Embryonic facial prominence (tissue), 1 donor: ENCODE results near the gene ASPDH.
A peak's percentile ranks its signal among the peaks of the same experiment; 100 is the strongest.

Experiments
- DNase-seq: peaks from one replicate; pipeline ENCODE4 v3.0.0-alpha.2; 2016; ENCODE audit errors: extremely low spot score

Gene ASPDH

DNA sequence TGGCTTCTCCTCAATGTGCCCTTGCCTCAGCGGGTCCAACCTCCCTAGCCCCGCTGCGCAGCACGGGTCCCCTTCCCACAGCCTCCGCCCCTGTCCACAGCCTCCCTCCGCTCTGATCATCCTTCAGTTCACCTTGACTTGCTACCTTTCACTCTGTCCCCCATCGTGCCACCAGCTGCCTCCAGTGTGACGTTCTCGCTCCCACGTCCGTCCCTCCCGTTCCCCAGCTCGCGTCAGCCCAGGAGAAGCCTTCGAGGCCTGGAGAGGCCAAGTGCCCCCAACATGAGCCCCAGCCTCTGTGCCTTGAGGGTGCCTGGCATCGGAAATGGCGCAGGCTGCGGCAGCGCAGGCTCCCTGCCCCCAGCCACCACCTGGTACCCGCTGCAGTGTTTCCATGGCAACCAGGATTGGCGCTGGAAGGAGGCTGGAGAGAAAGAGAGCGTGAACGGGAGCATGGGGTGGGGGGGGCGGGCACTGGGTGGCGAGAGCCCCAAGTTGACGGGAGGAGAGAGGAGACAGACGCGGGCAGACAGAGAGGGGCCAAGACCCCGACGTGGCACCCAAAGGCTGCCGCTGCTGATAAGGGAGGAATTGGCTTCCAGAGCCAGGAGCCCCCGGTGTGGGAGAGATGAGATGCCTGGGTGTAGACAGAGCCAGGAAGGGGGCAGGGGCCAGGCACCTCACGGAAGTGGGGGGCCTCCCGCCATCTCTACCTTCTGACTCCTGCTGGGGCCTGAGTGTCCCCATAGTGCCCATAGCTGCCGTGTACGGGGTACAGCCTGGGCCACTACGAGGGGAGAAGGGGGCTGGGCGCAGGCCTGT is 844 bp upstream of the ASPDH start:
- no peak for DNase-seq

GRCh38 chr19:50512999-50513745 is 541 bp downstream of the ASPDH start:
- no peak for DNase-seq

- DNase-seq: no peak
Observed at GRCh38 chr19:50512112-50512998, 1.4 kb downstream of the ASPDH start.

DNA sequence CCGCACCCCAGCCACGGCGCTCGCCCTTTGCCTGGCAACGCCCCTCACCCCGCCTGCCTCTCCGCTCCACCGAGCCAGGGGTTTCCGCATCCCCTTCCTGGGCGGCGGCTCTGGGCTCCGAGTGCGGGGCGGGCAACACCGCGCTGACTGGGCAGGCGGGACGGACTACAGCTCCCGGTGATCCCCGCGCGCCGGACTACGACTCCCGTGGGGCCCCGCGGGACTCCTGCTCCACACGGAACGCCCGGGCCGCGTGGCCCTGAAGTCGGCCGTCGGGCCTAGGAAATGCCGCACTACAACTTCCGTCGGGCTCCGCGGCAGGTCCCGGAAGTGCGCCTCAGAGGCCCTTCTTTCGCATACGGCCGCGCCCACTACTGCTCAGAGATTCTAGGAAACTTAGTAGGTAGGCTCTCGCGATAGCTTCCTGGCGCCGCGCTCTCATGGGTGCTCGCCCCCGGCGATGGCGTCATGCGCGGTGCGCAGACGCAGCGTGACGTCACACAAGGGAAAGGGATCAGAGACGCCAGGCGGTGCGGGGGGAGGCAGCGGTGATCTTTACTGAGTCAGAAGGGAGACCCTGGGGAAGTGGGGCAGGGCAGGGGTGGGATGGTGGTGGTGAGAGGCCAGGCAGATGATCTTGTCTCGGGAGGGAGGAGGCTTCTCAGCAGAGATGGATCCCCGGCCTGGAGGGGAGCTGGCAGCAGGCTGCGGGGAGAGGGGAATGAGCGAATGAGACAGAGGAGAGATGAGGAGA is 2.5 kb downstream of the ASPDH start, which contains the start of gene JOSD2:
TSS of gene JOSD2 (minus strand) at position 123 of the 754 bp plus-strand sequence. CDS start 760 bp downstream, outside the sequence.
- DNase-seq: peak; percentile 99

DNA sequence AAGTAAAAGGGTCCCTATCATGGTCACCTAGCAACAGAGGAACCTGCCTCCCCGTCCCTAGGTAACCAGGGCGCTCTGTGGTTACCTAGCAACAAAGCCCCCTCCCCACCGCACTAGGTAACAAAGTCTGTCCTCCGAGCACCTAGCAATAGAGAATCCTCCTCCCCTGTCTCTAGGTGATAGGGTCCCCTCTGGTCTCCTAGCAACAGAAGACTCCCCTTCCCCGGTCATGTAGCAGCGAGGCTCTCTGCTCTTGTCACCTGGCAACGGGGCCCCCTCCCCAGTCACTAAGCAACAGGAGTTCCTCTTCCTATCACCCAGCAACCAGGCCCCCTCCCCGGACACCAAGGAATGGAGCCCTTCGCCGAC is 3.0 kb downstream of the ASPDH start:
- peak; percentile 80 for DNase-seq

- no peak for DNase-seq
Observed at GRCh38 chr19:50510121-50510670, 3.5 kb downstream of the ASPDH start.

GRCh38 chr19:50509366-50509765 is 4.3 kb downstream of the ASPDH start:
- DNase-seq: no peak

DNA sequence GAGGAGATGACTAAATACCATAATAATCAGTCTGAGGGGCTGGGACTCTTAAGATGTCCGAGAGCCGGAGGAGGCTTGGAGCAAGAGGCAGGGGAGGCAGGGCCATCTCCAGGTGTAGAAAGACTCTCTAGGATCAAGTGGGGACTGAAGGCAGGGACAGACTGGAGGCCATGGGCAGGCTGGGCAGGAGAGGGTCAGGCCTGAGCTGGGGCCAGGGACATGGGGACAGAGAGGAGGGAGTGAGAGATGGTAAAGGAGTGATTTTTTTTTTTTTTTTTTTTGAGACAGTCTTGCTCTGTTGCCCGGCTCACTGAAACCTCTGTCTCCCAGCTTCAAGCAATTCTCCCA is 4.9 kb downstream of the ASPDH start:
- no peak for DNase-seq

GRCh38 chr19:50507376-50507775 is 6.3 kb downstream of the ASPDH start:
- DNase-seq: no peak

- DNase-seq: no peak
Observed at GRCh38 chr19:50506700-50507099, 7.0 kb downstream of the ASPDH start.

- DNase-seq: no peak
Observed at GRCh38 chr19:50505856-50506611, 7.7 kb downstream of the ASPDH start.

- no peak for DNase-seq
Observed at GRCh38 chr19:50501568-50502475, 11.9 kb downstream of the ASPDH start.

- DNase-seq: no peak
Observed at GRCh38 chr19:50501186-50501567, 12.5 kb downstream of the ASPDH start.

GRCh38 chr19:50500753-50501151 is 13.0 kb downstream of the ASPDH start:
- DNase-seq: peak; percentile 4

DNA sequence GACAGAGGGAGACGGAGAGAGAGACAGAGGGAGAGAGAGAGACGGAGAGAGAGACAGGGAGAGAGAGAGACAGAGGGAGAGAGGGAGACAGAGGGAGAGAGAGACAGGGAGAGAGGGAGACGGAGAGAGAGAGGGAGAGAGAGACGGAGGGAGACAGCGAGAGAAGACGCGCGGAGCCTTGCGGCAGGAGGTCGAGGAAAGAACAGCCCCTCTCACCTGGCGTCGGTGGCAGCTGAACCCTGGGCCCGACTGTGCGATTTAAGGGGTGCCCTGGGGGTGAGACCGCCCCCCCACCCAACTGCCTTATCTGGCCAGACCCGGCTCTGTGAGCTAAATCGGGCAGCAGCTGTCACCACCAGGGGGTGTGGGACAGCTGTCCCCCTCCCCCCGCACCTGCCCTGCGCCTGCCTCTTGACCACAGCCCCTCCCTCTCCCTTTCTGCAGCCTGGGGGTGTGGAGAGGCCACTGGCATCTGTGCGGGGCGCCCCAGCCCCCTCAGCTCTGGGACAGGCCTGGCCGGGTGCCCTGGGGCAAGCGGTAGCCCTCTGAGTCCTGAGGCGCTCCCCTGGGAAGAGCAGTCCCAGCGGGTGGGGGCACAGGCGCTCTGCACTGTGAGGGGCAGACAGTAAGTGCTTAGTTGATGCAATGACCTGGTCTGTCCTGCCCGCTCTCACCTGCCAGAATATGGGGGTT is 13.5 kb downstream of the ASPDH start:
- peak; percentile 5 for DNase-seq

DNA sequence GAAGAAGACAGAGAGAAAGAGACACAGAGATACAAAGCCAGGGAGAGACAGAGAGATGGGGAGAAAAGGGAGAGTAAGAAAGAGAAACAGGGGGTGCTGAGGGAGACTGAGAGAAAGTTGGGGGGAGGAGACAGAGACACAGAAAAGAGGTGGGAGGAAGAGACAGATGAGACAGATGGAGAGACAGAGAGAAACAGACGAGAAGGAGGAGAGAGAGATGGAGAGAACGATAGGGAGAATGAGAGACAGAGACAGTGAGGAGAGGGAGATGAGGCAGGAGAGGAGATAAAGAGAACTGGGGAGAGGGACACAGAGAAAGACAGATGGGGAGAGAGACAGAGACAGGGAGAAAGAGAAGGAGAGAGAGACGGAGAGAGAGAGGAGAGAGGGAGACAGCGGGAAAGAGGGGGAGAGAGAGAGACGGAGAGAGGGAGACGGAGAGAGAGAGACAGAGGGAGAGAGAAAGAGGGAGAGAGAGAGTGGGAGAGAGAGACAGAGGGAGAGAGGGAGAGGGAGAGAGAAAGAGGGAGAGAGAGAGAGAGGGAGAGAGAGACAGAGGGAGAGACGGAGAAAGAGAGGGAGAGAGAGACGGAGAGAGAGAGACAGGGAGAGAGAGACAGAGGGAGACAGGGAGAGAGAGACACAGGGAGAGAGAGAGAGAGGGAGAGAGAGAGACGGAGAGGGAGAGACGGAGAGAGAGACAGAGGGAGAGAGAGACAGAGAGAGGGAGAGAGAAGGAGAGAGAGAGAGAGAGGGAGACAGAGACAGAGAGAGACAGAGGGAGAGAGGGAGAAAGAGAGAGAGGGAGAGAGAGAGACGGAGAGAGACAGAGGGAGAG is 15.3 kb downstream of the ASPDH start:
- no peak for DNase-seq

- DNase-seq: no peak
Observed at GRCh38 chr19:50497022-50497405, 16.7 kb downstream of the ASPDH start.
